ENCODE data around the gene MAGEB10. TPM values are rescaled to one million over a fixed set of nuclear protein-coding genes. Genes with fewer than 3 reads are reported as not detected.

The MAGEB10 gene
- total and polyA plus RNA-seq, 2 donors (not counting 3 experiments of a cell fraction or from before 2014, with no cell fraction given): not detected

- H3K4me2 ChIP-seq (ENCODE audit: insufficient read depth, low read length): peak overlapping the region; percentile 17
- H3K9me1 ChIP-seq (replicated peaks; ENCODE audit: control insufficient read depth, extremely low read depth, insufficient read depth, low read length): no peaks in the 10 kb centered on the region
- POLR2A ChIA-PET: no interaction called here
- no peaks in the 10 kb centered on the region for H3K27me3 ChIP-seq (ENCODE audit: control insufficient read depth in 2 of 2, insufficient read depth in 2 of 2, low read length in 2 of 2)
- BruUV-seq (replicated peaks): no TSS peak
- no peak for FAIRE-seq
- TF ChIP-seq FOS (IDR thresholded peaks at IDR 0.05; ENCODE audit: borderline replicate concordance, insufficient read depth, low read length): peak; percentile 53
- no peak for TF ChIP-seq GATA2 (IDR thresholded peaks at IDR 0.05; ENCODE audit: insufficient read depth, insufficient read length, low read depth, low read length)
- no peak for TF ChIP-seq JUN (IDR thresholded peaks at IDR 0.05; ENCODE audit: borderline replicate concordance, insufficient read depth, insufficient read length, low read depth)
- H3K4me1 ChIP-seq (ENCODE audit: control insufficient read depth, extremely low read depth, insufficient read depth, low read length): peaks cover 10% of the 10 kb centered on the region
- H3K27ac ChIP-seq (ENCODE audit: insufficient read depth, low read depth, low read length): peak overlapping the region; percentile 34
- dilution Hi-C loops (cut with MboI; ENCODE audit: extremely low pct_ligation_motif_present, low sequenced_read_pairs): no loop called here
- H3K36me3 ChIP-seq (ENCODE audit: control insufficient read depth in 2 of 2, extremely low read depth in 1 of 2, insufficient read depth in 2 of 2, low read length in 2 of 2): no peaks in the 10 kb centered on the region
- no peak overlapping the region for H3K4me3 ChIP-seq (replicated peaks in 1 of 3; ENCODE audit: insufficient read depth in 1 of 3, low read depth in 1 of 3, low read length in 3 of 3)
- no peak overlapping the region for H3K9ac ChIP-seq (replicated peaks; ENCODE audit: extremely low read depth, insufficient read depth, low read length)
- peak overlapping the region; percentile 62 for H2AFZ ChIP-seq (ENCODE audit: low read depth, low read length)
- peak; percentile 7 for DNase-seq (ENCODE audit: low read depth, low spot score)
- H4K20me1 ChIP-seq (replicated peaks; ENCODE audit: control insufficient read depth, extremely low read depth, insufficient read depth, low read length): no peaks in the 10 kb centered on the region
- no peaks in the 10 kb centered on the region for H3K79me2 ChIP-seq (ENCODE audit: control insufficient read depth, insufficient read depth, low read length)
- intact Hi-C loops (cut with micrococcal nuclease): no loop called here
- no peaks in the 10 kb centered on the region for H3K9me3 ChIP-seq (replicated peaks; ENCODE audit: control insufficient read depth, insufficient read depth, low read length)
- CTCF ChIA-PET: no interaction called here
Observed at GRCh38 chrX:27767387-27767786, 40.4 kb upstream of the MAGEB10 start.

GRCh38 chrX:27775984-27776383, 31.8 kb upstream of the MAGEB10 start:
- no peaks in the 10 kb centered on the region for H4K20me1 ChIP-seq (replicated peaks; ENCODE audit: control insufficient read depth, extremely low read depth, insufficient read depth, low read length)
- dilution Hi-C loops (cut with MboI; ENCODE audit: extremely low pct_ligation_motif_present, low sequenced_read_pairs): no loop called here
- no peaks in the 10 kb centered on the region for H3K36me3 ChIP-seq (ENCODE audit: control insufficient read depth in 2 of 2, extremely low read depth in 1 of 2, insufficient read depth in 2 of 2, low read length in 2 of 2)
- DNase-seq (ENCODE audit: low read depth, low spot score) (no peak), FAIRE-seq (no peak)
- H3K9me1 ChIP-seq (replicated peaks; ENCODE audit: control insufficient read depth, extremely low read depth, insufficient read depth, low read length): no peaks in the 10 kb centered on the region
- H3K9me3 ChIP-seq (replicated peaks; ENCODE audit: control insufficient read depth, insufficient read depth, low read length): no peaks in the 10 kb centered on the region
- intact Hi-C loops (cut with micrococcal nuclease): no loop called here
- no peak overlapping the region for H3K4me3 ChIP-seq (replicated peaks in 1 of 3; ENCODE audit: insufficient read depth in 1 of 3, low read depth in 1 of 3, low read length in 3 of 3)
- H3K27me3 ChIP-seq (ENCODE audit: control insufficient read depth in 2 of 2, insufficient read depth in 2 of 2, low read length in 2 of 2): no peaks in the 10 kb centered on the region
- H3K79me2 ChIP-seq (ENCODE audit: control insufficient read depth, insufficient read depth, low read length): no peaks in the 10 kb centered on the region
- no TSS peak for BruUV-seq (replicated peaks)
- ChIA-PET POLR2A (no interaction called here), CTCF (interaction anchor here (0.6 kb wide), 1 partner anchor 346 kb away, joined by 3 read pairs; no protein-coding TSS in a partner anchor)
- no peak overlapping the region for H3K27ac ChIP-seq (ENCODE audit: insufficient read depth, low read depth, low read length)
- H3K9ac ChIP-seq (replicated peaks; ENCODE audit: extremely low read depth, insufficient read depth, low read length): no peak overlapping the region
- H3K4me1 ChIP-seq (ENCODE audit: control insufficient read depth, extremely low read depth, insufficient read depth, low read length): no peaks in the 10 kb centered on the region
- TF ChIP-seq FOS (IDR thresholded peaks at IDR 0.05; ENCODE audit: borderline replicate concordance, insufficient read depth, low read length) (no peak), JUN (IDR thresholded peaks at IDR 0.05; ENCODE audit: borderline replicate concordance, insufficient read depth, insufficient read length, low read depth) (no peak), GATA2 (IDR thresholded peaks at IDR 0.05; ENCODE audit: insufficient read depth, insufficient read length, low read depth, low read length) (no peak), MAX (IDR thresholded peaks at IDR 0.05; ENCODE audit: insufficient read depth, insufficient read length) (no peak), MYC (IDR thresholded peaks at IDR 0.05; ENCODE audit: low read depth, low read length) (no peak), POLR2AphosphoS5 (IDR thresholded peaks at IDR 0.05; ENCODE audit: insufficient read depth, low read depth, low read length) (no peak), POLR2A (IDR thresholded peaks at IDR 0.05; ENCODE audit: low read depth, low read length) (no peak), EZH2 (IDR thresholded peaks at IDR 0.05; ENCODE audit: borderline replicate concordance, low read depth, low read length, severe bottlenecking) (no peak), CTCF (IDR thresholded peaks at IDR 0.05; ENCODE audit: extremely low read depth in 1 of 2, insufficient read depth in 1 of 2, low read depth in 1 of 2, low read length in 2 of 2) (no peak)
- no peak overlapping the region for H3K4me2 ChIP-seq (ENCODE audit: insufficient read depth, low read length)
- no peak overlapping the region for H2AFZ ChIP-seq (ENCODE audit: low read depth, low read length)

Data from endothelial cell of umbilical vein (primary cell).